T-helper 1 cell treated with Interleukin-12 subunit alpha and Interleukin-12 subunit beta and Interleukin-4 antibody, amounts not matched to agents 30 μg/mL and 1 μg/mL, for 36 hours (primary cell): ENCODE data around the gene SEMA4G.

Experiments
- H3K27ac Mint-ChIP-seq: one replicate; pipeline ENCODE4 v1.8.0; 2021; ENCODE audit warnings: mild to moderate bottlenecking, mixed read lengths
- H3K27me3 Mint-ChIP-seq: one replicate; pipeline ENCODE4 v1.8.0; 2021; ENCODE audit warnings: low read depth, mixed read lengths
- H3K36me3 Mint-ChIP-seq: one replicate; pipeline ENCODE4 v1.8.0; 2021; ENCODE audit warnings: low read depth, mixed read lengths
- H3K4me1 Mint-ChIP-seq: one replicate; pipeline ENCODE4 v1.8.0; 2021; ENCODE audit warnings: low read depth, mixed read lengths
- H3K4me3 Mint-ChIP-seq: one replicate; pipeline ENCODE4 v1.8.0; 2021; ENCODE audit warnings: mild to moderate bottlenecking, moderate library complexity, mixed read lengths
- H3K9me3 Mint-ChIP-seq: one replicate; pipeline ENCODE4 v1.8.0; 2021; ENCODE audit warnings: mixed read lengths

Gene SEMA4G

GRCh38 chr10:101002456-101002855 is 33.2 kb downstream of the SEMA4G start:
- Mint-ChIP-seq H3K4me1 (peaks cover 11% of the 10 kb centered on the region), H3K27ac (no peak overlapping the region), H3K36me3 (peaks cover 3% of the 10 kb centered on the region), H3K4me3 (no peak overlapping the region), H3K9me3 (no peaks in the 10 kb centered on the region), H3K27me3 (no peaks in the 10 kb centered on the region)

- Mint-ChIP-seq H3K4me1 (peaks cover 5% of the 10 kb centered on the region), H3K27ac (no peak overlapping the region), H3K36me3 (peaks cover 3% of the 10 kb centered on the region), H3K27me3 (no peaks in the 10 kb centered on the region), H3K9me3 (no peaks in the 10 kb centered on the region), H3K4me3 (no peak overlapping the region)
Measured at GRCh38 chr10:101003639-101004206, 34.4 kb downstream of the SEMA4G start.

- no peak overlapping the region for H3K27ac Mint-ChIP-seq
Measured at GRCh38 chr10:101005361-101005760, 36.1 kb downstream of the SEMA4G start.

GRCh38 chr10:101005869-101006567 is 36.7 kb downstream of the SEMA4G start:
- H3K9me3 Mint-ChIP-seq: no peaks in the 10 kb centered on the region
- H3K27me3 Mint-ChIP-seq: no peaks in the 10 kb centered on the region
- peaks cover 2% of the 10 kb centered on the region for H3K36me3 Mint-ChIP-seq
- H3K27ac Mint-ChIP-seq: no peak overlapping the region
- H3K4me1 Mint-ChIP-seq: peaks cover 2% of the 10 kb centered on the region
- H3K4me3 Mint-ChIP-seq: no peak overlapping the region

More at GRCh38 chr10:101005361-101005760, 36.1 kb downstream of the SEMA4G start:
- Mint-ChIP-seq H3K27me3 (no peaks in the 10 kb centered on the region), H3K9me3 (no peaks in the 10 kb centered on the region), H3K36me3 (peaks cover 3% of the 10 kb centered on the region), H3K4me1 (peaks cover 3% of the 10 kb centered on the region), H3K4me3 (no peak overlapping the region)

- Mint-ChIP-seq H3K27me3 (no peaks in the 10 kb centered on the region), H3K4me3 (no peak overlapping the region)
Measured at GRCh38 chr10:101006593-101007098, 37.3 kb downstream of the SEMA4G start.

GRCh38 chr10:101007099-101007711 is 37.9 kb downstream of the SEMA4G start:
- H3K36me3 Mint-ChIP-seq: no peaks in the 10 kb centered on the region
- H3K27ac Mint-ChIP-seq: no peak overlapping the region
- no peaks in the 10 kb centered on the region for H3K27me3 Mint-ChIP-seq
- H3K4me3 Mint-ChIP-seq: no peak overlapping the region
- no peaks in the 10 kb centered on the region for H3K9me3 Mint-ChIP-seq
- no peaks in the 10 kb centered on the region for H3K4me1 Mint-ChIP-seq

More at GRCh38 chr10:101006593-101007098, 37.3 kb downstream of the SEMA4G start:
- Mint-ChIP-seq H3K36me3 (no peaks in the 10 kb centered on the region), H3K9me3 (no peaks in the 10 kb centered on the region), H3K27ac (no peak overlapping the region), H3K4me1 (no peaks in the 10 kb centered on the region)

- Mint-ChIP-seq H3K27me3 (no peaks in the 10 kb centered on the region), H3K36me3 (no peaks in the 10 kb centered on the region)
Measured at GRCh38 chr10:101007915-101008822, 38.9 kb downstream of the SEMA4G start.

GRCh38 chr10:101008823-101009423 is 39.6 kb downstream of the SEMA4G start:
- Mint-ChIP-seq H3K27me3 (no peaks in the 10 kb centered on the region), H3K4me3 (no peak overlapping the region), H3K36me3 (no peaks in the 10 kb centered on the region), H3K9me3 (no peaks in the 10 kb centered on the region), H3K4me1 (peaks cover 7% of the 10 kb centered on the region), H3K27ac (no peak overlapping the region)

More at GRCh38 chr10:101007915-101008822, 38.9 kb downstream of the SEMA4G start:
- no peak overlapping the region for H3K27ac Mint-ChIP-seq
- H3K4me1 Mint-ChIP-seq: peaks cover 5% of the 10 kb centered on the region
- no peak overlapping the region for H3K4me3 Mint-ChIP-seq
- H3K9me3 Mint-ChIP-seq: no peaks in the 10 kb centered on the region

- peaks cover 9% of the 10 kb centered on the region for H3K4me1 Mint-ChIP-seq
- H3K4me3 Mint-ChIP-seq: no peak overlapping the region
- no peak overlapping the region for H3K27ac Mint-ChIP-seq
- no peaks in the 10 kb centered on the region for H3K36me3 Mint-ChIP-seq
- H3K9me3 Mint-ChIP-seq: no peaks in the 10 kb centered on the region
- H3K27me3 Mint-ChIP-seq: peaks cover 12% of the 10 kb centered on the region
Measured at GRCh38 chr10:101010329-101010728, 41.0 kb downstream of the SEMA4G start.

- no peaks in the 10 kb centered on the region for H3K36me3 Mint-ChIP-seq
- H3K4me3 Mint-ChIP-seq: no peak overlapping the region
- H3K4me1 Mint-ChIP-seq: peaks cover 9% of the 10 kb centered on the region
- H3K27ac Mint-ChIP-seq: no peak overlapping the region
- peaks cover 21% of the 10 kb centered on the region for H3K27me3 Mint-ChIP-seq
- H3K9me3 Mint-ChIP-seq: no peaks in the 10 kb centered on the region
Measured at GRCh38 chr10:101011517-101012423, 42.5 kb downstream of the SEMA4G start.

GRCh38 chr10:101012525-101013364 is 43.4 kb downstream of the SEMA4G start:
- peaks cover 9% of the 10 kb centered on the region for H3K4me1 Mint-ChIP-seq
- no peaks in the 10 kb centered on the region for H3K9me3 Mint-ChIP-seq
- peaks cover 31% of the 10 kb centered on the region for H3K27me3 Mint-ChIP-seq
- no peak overlapping the region for H3K4me3 Mint-ChIP-seq
- H3K27ac Mint-ChIP-seq: no peak overlapping the region
- H3K36me3 Mint-ChIP-seq: no peaks in the 10 kb centered on the region

GRCh38 chr10:101013365-101013825 is 44.1 kb downstream of the SEMA4G start:
- no peaks in the 10 kb centered on the region for H3K9me3 Mint-ChIP-seq
- H3K4me3 Mint-ChIP-seq: no peak overlapping the region
- H3K27ac Mint-ChIP-seq: no peak overlapping the region

More at GRCh38 chr10:101013365-101013825, 44.1 kb downstream of the SEMA4G start:
- peaks cover 35% of the 10 kb centered on the region for H3K27me3 Mint-ChIP-seq
- H3K4me1 Mint-ChIP-seq: peaks cover 9% of the 10 kb centered on the region
- H3K36me3 Mint-ChIP-seq: no peaks in the 10 kb centered on the region
